ENCODE measurements around the gene SNRK.

Gene SNRK, protein sequence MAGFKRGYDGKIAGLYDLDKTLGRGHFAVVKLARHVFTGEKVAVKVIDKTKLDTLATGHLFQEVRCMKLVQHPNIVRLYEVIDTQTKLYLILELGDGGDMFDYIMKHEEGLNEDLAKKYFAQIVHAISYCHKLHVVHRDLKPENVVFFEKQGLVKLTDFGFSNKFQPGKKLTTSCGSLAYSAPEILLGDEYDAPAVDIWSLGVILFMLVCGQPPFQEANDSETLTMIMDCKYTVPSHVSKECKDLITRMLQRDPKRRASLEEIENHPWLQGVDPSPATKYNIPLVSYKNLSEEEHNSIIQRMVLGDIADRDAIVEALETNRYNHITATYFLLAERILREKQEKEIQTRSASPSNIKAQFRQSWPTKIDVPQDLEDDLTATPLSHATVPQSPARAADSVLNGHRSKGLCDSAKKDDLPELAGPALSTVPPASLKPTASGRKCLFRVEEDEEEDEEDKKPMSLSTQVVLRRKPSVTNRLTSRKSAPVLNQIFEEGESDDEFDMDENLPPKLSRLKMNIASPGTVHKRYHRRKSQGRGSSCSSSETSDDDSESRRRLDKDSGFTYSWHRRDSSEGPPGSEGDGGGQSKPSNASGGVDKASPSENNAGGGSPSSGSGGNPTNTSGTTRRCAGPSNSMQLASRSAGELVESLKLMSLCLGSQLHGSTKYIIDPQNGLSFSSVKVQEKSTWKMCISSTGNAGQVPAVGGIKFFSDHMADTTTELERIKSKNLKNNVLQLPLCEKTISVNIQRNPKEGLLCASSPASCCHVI

DNA sequence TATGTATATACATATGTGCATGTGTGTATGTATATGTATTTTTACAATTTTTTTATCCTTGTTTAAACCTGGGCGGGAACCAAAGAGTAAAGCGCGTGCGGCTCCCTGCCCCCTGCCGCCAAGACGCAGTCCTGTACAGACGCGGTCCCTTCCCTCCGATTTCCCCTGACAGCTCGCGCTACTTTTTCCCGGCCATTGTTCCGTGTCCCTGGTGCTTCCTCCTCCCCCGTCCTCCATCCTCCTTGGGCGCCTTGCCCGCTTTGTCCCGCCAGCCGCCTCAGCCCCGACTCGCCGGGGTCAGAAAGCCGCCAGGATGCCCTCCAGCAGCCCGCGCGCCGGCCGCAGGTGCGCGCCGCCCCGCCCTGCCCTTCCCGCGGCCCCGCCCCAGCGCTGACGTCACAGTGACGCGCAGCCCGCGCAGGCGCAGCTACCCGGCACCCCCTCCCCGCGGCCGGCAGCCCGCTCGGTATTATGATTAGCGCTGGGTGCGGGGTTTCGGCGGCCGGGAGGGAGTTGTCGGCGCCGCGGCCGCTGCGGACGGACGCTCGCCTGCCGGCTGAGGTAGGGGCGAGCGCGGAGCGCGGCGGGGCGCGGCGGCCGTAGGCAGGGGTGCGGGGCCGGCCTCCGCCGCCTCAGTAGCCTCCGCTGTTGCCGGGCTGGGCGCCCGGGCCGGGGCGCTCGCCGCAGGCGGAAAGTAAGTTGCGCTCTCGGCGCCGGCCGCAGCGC, at the start of gene SNRK:
TSS of gene SNRK (plus strand) at position 426 of the 726 bp plus-strand sequence. CDS start 16,664 bp downstream, outside the sequence.
- peak; percentile 96 for DNase-seq (ENCODE audit: low spot score)

DNA sequence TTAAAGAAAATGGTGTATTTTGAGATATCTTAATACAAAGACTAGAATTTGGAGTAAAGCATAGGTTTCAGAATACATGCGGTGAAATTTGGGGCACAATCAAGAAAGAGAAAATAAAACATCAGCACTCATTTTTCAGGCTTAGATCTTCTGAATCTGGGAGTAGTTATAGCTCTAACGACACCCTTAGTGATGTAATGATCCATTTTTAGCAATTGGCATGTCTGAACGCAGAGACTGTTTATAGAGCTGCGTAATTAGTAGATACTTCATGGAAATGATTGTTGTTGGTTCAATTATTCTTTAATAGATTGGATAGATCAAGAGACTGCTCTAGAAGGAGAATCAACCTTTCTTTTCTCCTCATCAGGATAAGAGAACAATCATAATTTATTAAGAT, 47.5 kb upstream of the SNRK start:
- DNase-seq (ENCODE audit: low spot score): no peak

GRCh38 chr3:43239755-43240154, 46.6 kb upstream of the SNRK start:
- DNase-seq (ENCODE audit: low spot score): no peak

DNA sequence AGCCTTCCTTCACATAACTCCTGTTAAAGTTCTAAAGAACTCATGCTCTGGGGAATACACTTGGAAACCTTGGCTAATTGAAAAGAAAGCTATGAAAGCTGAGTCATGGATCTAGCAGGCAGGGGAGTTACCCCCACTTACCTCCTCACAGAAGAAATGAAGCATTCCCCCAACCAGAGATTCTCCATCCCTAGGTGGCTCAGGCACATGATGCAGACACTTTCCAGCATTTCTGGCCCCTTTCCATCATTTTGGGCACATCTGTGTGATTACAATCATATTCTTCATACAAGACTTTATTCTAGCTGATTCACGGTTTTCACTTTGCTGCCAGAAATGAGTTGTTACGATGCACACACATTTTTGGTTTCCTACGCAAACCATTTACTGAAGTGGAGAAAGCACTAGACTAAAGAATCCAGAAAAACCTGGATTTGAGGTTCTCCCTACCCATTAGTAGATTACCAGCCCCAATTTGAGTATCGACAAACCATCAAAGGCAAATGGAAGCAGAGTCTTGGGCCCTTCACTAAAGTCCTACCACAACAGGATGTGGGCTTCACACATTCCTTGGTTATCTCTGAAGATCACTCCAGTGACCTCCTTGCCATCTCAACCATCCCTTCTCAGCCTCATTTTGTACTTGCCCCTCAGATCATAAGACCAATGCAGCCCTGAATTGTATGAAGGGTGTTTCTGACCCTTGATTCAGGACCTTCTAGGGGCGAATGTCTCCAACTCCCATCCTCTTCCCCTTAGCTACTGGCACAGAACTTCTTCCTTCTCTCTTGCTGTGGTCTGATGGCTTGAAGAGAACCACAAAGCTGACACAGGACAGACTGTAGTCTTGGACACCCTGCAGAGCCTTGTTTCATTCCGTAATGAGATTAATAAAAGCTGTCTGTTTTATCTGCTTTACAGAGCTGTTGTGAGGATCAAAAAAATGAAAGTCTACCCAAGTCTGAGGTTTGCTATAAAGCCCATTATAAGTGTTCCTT, 42.5 kb upstream of the SNRK start:
- DNase-seq (ENCODE audit: low spot score): no peak

- DNase-seq (ENCODE audit: low spot score): no peak
These were observed 41.6 kb upstream of the SNRK start for GRCh38 chr3:43244694-43245093.

GRCh38 chr3:43246976-43247375, 39.4 kb upstream of the SNRK start:
- DNase-seq (ENCODE audit: low spot score): peak; percentile 96

- DNase-seq (ENCODE audit: low spot score): no peak
These were observed 38.7 kb upstream of the SNRK start for GRCh38 chr3:43247561-43248184.

- DNase-seq (ENCODE audit: low spot score): no peak
These were observed 38.2 kb upstream of the SNRK start for GRCh38 chr3:43248185-43248583.

- no peak for DNase-seq (ENCODE audit: low spot score)
These were observed 37.4 kb upstream of the SNRK start for GRCh38 chr3:43248973-43249372.

DNA sequence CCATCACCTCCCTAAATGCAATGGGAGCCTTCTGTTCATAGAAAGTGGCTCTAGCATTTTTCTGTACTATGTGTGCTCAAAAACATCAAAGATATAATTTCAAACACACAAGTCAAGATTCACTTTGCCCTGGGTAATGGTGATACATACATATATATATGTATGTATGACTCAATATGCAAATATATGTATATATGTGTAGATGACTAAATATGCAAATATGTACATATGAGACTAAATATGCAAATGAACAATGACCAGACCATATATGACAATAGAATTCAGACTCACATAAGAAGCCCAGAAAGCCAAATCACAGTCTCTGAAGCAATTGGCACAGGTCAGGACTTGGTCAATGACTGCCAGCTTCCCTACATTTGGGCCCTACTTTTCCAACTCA, 36.9 kb upstream of the SNRK start:
- no peak for DNase-seq (ENCODE audit: low spot score)

GRCh38 chr3:43253294-43253693, 33.0 kb upstream of the SNRK start:
- DNase-seq (ENCODE audit: low spot score): no peak

- DNase-seq (ENCODE audit: low spot score): no peak
These were observed 32.2 kb upstream of the SNRK start for GRCh38 chr3:43254125-43254524.

DNA sequence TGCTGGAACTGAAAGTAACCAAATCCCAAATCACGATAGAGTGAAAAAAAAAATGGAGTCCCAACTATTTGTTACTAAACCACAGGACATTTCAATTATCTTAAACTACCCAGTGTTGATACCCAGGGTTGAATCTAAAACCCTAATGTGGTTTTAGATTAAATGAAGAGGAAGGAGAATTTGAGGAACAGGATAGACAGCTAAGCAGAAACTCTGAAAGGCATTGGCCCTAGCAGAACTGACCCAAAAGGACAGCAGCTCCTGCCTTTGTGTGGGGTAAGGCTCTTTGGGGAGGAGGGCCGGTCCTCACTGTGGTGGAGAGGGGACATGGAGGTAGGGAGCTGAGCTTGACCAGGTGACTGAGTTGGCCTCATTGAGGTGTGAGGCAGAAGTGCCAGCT, 30.7 kb upstream of the SNRK start:
- no peak for DNase-seq (ENCODE audit: low spot score)

GRCh38 chr3:43256714-43257461, 29.5 kb upstream of the SNRK start:
- no peak for DNase-seq (ENCODE audit: low spot score)

DNA sequence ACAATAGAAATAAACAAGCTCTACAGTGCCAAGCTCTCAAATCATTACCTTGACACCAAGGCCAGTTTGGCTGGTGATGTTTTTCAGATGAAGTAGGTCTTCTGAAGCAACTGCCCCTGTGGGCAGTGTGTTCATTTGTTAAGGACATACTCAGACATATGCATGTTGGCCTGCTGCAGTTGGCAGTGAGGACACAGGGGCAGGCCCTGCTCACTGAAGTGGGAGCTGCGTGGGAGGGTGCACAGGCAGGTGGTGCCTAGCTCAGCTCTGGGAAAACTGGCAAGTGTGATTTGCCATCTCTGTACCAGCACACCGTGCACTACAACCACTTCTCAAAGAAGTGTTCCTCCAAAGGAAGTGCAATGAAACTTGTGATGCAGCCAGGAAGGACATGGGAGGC, 28.5 kb upstream of the SNRK start:
- DNase-seq (ENCODE audit: low spot score): no peak

GRCh38 chr3:43259626-43260025, 26.7 kb upstream of the SNRK start:
- no peak for DNase-seq (ENCODE audit: low spot score)

DNA sequence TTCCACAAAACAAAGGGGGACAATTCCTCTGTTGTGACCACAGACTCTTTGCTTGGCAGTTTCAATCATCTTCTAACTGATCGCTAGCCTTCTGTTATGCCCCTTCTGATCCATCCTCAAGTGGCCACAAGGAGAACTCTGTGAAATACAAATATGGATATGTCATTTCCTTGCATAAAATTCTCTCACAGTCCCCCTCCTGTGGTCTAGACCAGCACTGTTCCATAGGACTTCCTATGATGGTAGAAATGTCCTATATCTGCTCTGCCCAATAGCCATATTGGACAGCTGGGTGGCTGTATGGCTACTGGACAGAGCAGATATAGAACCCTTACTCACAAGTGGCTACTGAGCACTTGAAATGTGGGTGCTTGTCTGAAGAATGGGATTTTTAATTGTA, 25.9 kb upstream of the SNRK start:
- DNase-seq (ENCODE audit: low spot score): peak; percentile 28

GRCh38 chr3:43262194-43262593, 24.1 kb upstream of the SNRK start:
- DNase-seq (ENCODE audit: low spot score): no peak

GRCh38 chr3:43266451-43266850, 19.9 kb upstream of the SNRK start:
- no peak for DNase-seq (ENCODE audit: low spot score)

- no peak for DNase-seq (ENCODE audit: low spot score)
These were observed 19.3 kb upstream of the SNRK start for GRCh38 chr3:43266995-43267394.
